GM19351 (cell line): ENCODE measurements around the gene CALR3.
"Not testable (repeated sequence)": the region's sequence is repeated elsewhere in the genome, so short reads cannot be mapped to it uniquely, and the experiment has no call there.

Experiments used
- ATAC-seq: cut with Tn5 transposase; IDR thresholded peaks from one replicate; pipeline ENCODE4 v1.9.1; 2021; ENCODE audit warnings: mild to moderate bottlenecking, moderate library complexity; ENCODE audit not compliant: unreplicated experiment

The CALR3 gene

GRCh38 chr19:16458391-16459341, 37.3 kb downstream of the CALR3 start:
- ATAC-seq: no peak

GRCh38 chr19:16457954-16458331, 38.0 kb downstream of the CALR3 start:
- no peak for ATAC-seq

DNA sequence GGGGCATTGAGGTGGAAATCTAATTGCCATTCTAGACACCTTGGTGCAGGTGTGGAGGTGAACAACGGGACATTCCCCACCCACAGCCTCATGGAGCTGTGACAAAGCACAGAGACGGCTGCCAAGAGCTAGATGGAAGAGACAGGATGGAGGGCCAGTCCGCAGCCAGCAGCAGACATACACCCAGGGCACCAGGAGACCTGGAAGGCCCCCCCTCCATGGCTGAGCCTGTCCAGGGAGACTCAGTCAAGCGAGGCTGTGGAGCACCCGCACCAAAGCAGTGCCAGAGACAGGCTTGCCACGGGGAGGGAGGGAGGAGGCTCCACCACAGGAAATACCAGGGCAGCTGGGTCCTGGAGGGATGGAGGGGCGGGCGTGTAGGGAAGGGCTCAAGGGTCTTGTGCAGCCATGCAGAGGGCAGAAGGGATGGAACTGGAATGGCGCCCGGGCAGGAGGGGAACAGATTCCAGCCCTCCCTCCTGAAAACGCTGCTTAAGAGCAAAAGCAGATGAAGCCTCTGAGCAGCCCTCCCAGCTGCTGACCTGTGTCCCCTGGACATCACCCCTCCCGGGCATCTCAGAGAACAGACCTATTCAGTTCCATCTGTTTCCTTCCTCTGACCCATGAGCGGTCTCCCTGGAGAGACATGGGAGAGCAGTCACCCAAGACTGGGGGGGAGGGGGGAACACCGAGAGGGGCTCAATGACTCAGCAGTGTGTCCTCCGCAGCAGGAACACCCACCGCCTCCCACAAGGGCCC, 38.6 kb downstream of the CALR3 start:
- no peak for ATAC-seq

- ATAC-seq: no peak
Observed at GRCh38 chr19:16456652-16457194, 39.2 kb downstream of the CALR3 start.

DNA sequence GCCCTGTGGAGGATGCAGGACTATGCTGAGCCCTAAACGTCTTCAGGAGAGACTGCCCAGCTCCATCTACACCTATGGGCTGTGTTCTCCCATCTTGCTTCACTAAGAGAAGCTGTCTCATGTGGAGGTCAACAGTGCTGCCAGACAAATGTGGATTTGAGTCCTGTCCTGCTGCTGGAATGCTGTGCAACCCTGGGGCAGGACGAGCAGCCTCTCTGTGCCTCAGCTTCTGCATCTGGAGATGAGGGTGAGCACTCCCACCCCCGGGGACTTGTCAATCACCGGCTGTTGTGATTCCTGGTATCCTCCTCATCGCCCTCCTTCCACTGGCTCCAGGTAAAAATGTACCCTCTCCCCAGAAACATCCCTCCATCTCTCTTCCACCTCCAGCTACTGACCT, 40.5 kb downstream of the CALR3 start:
- no peak for ATAC-seq

GRCh38 chr19:16454351-16454918, 41.5 kb downstream of the CALR3 start:
- ATAC-seq: no peak

- ATAC-seq: no peak
Observed at GRCh38 chr19:16452325-16452724, 43.6 kb downstream of the CALR3 start.

DNA sequence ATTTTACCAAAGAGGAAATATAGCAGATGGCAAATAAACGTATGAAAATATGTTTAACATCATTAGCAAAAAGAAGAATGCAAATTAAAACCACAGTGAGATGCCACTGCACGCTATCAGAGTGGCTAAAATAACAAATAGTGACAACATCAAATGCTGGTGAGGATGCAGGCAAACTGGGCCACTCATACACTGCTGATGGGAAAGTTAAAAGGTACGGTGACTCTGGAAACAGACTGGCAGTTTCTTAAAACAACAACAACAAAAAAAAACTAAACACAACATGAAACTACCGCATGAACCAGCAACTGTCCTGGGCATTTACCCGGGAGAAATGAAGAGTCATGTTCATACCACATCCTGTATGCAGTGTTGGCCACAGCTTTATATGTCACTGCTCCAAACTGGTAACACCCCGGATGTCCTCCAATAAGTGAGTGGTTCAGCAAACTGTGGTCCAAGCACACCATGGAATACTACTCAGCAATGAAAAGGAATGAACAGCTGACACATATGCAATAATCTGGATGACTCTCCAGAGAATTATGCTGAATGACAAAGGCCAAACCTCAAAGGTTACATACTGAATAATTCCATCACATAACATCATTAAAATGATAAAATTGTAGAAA, 46.5 kb downstream of the CALR3 start:
- peak; percentile 51 for ATAC-seq

GRCh38 chr19:16448872-16449271, 47.1 kb downstream of the CALR3 start:
- ATAC-seq: not testable (repeated sequence)

DNA sequence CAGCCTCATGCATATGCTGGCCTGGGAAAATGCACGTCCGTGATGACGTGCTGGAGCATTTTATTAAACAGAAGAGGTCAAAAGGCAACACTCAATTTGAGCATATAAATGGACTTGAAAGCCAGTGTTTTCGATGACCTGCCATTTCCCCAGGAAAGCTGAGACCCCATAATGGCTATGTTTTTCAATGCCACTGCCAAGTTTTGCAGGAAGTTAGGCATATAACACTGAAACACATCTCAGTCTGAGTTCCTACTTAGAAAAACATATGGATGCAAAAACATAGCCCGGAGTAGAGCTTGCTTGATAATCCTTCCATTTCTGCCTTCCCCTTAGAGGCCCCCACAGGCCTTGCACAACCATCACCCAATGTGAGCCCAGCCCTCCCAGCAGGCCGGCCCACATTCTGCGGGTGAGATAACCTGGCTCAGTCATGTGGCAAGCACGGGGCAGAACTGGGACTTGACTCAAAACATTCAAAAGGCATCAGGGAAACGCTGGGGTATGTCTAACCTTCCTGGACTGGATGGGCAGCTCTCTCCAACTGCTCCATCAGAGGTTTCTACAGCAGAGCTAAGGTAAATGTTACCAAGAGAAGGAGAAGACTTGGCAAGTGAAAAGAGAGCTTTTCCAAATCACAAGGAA, 49.1 kb downstream of the CALR3 start:
- ATAC-seq: no peak

- ATAC-seq: no peak
Observed at GRCh38 chr19:16446108-16446723, 49.8 kb downstream of the CALR3 start.

- ATAC-seq: no peak
Observed at GRCh38 chr19:16445238-16446107, 50.5 kb downstream of the CALR3 start.

GRCh38 chr19:16444269-16444600, 51.7 kb downstream of the CALR3 start:
- ATAC-seq: no peak

GRCh38 chr19:16442386-16443276, 53.3 kb downstream of the CALR3 start:
- no peak for ATAC-seq

DNA sequence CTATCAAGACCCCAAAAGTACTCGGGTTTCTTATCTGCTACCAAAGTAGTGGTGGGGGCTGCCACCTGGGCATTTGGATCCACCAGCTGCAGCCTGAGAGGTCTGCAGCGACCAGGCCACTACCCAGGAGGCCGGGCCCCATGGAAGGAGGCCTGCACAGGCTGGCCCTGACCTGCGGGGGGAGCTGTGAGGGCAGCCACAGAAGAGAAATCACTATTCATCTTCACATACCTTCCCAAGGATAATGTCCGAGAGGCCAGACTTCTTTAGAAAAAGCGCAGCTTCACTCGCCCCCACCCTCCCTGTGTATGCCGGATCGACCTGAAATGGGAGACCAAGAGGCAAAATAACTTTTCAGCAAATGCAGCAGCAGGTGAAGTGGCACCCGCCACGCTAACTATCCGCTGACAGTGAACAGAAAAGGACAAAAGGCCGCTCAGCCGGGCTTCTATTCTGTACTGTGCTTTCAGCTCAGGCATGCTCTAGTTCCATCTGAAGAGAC, 54.3 kb downstream of the CALR3 start:
- no peak for ATAC-seq

DNA sequence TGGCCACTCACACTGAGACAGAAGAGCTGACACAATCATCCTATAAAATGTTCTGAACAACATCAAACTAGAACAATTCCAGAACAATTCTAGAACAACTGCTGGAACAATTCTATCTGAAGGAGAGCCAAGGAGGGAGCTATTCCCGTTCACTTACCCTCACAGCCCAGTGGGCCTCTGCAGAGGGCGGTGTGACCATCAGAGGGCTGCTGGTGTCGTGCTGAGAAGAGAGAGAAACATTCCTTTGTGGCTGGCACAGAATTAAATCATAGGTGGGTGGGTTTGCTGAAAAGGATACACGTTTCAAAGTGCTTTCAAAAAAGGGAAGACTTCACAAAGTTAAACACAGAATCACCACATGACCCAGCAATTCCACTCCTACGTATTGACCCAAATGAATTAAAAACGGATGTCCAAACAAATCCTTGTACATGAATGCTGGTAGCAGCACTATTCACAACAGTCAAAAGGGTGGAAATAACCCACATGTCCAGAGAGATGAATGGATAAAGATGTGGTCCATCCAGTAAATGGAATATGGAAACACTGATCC, 59.1 kb downstream of the CALR3 start:
- no peak for ATAC-seq

DNA sequence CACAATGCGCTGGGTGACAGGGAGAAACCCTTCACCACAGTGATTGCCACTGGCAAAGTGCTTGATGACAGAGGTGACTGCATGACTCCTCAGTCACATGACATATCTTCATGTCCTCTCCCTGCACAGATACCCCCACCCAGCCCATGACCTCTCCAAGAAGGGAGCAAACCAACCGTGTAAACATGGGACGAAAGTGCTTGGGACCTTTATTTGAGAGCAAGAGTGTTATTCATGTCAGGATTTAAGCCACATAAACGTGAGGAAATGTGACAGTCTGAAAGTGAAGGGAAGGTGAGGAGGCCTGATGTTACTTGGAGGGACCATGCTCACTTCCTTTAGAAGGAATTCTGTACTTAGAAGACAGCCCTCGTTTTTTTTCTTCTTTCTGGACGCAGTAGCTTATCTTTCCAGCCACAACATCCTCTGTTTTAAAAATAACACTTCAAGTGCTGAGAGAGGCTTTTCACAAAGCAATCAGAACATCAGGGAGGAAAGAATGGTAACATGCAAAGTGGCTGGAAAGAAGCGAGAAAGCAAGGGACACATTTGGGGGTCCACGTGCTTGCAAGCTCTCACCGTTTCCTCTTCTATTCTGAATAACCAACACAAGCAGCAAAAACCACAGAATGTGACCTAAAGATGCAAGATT, 59.8 kb downstream of the CALR3 start:
- no peak for ATAC-seq
